ENCODE results near the gene AMIGO1. TPM values are rescaled to one million over a fixed set of nuclear protein-coding genes. Genes with fewer than 3 reads are reported as not detected.

The AMIGO1 gene
- total RNA-seq, 1 experiment from 2014 or later: 0.10 TPM

GRCh38 chr1:109499661-109500536 is 9.6 kb downstream of the AMIGO1 start:
- no peak for DNase-seq (ENCODE audit: low read depth, low spot score)
- peaks cover 2 to 7% of the 10 kb centered on the region in 2 experiments; a peak in 2 of 4 replicates for H3K4me1 ChIP-seq (ENCODE audit: control insufficient read depth in 1 of 2, insufficient read depth in 2 of 2, low read length in 2 of 2)
- TF ChIP-seq FOSL1 (IDR thresholded peaks at IDR 0.05; ENCODE audit: low read depth) (no peak), CTCF (IDR thresholded peaks at IDR 0.05 in 2 of 3, conservative IDR thresholded peaks at IDR 0.05 in 1 of 3; ENCODE audit: borderline replicate concordance in 1 of 3, insufficient read depth in 1 of 3, low read depth in 2 of 3, low read length in 2 of 3) (peak; percentile 42 to 67 (median 66); a peak in 5 of 6 replicates), RAD21 (IDR thresholded peaks at IDR 0.05; ENCODE audit: low read depth) (peak; percentile 42)
- CTCF ChIA-PET: interaction anchor here (2.9 to 5.0 kb wide), 2 partner anchors 16 to 32 kb away, joined by 8 to 70 read pairs; no protein-coding TSS in a partner anchor
- H3K79me2 ChIP-seq (ENCODE audit: insufficient read depth, low read length): no peaks in the 10 kb centered on the region; the same call in 1 of the 2 replicates
- H3K4me3 ChIP-seq (replicated peaks in 1 of 2; ENCODE audit: low read depth in 1 of 2, low read length in 2 of 2): no peak overlapping the region
- peaks cover 4 to 5% of the 10 kb centered on the region in 2 experiments; a peak in 1 of 4 replicates for H3K36me3 ChIP-seq (ENCODE audit: control insufficient read depth in 1 of 2, insufficient read depth in 2 of 2, low read length in 2 of 2)
- no peak overlapping the region for H2AFZ ChIP-seq (ENCODE audit: low read depth, low read length, poor library complexity, severe bottlenecking)
- H4K20me1 ChIP-seq (ENCODE audit: insufficient read depth): no peaks in the 10 kb centered on the region
- no peak overlapping the region for H3K27ac ChIP-seq (ENCODE audit: low read depth, low read length)
- POLR2A ChIA-PET: interaction anchor here (1.1 kb wide), 1 partner anchor 33 kb away, joined by 4 read pairs; no protein-coding TSS in a partner anchor
- RAD21 ChIA-PET (ENCODE audit: low non-redundant PET in 1 of 2, low total read pairs in 2 of 2, uncharacterized antibody in 2 of 2, unreplicated experiment in 2 of 2): interaction anchor here in 1 of 2 experiments (1.8 kb wide), 1 partner anchor 33 kb away, joined by 6 read pairs; no protein-coding TSS in a partner anchor
- intact Hi-C loops (cut with micrococcal nuclease): no loop called here
- no peaks in the 10 kb centered on the region for H3K9me2 ChIP-seq (ENCODE audit: insufficient read depth)
- H3K27me3 ChIP-seq (ENCODE audit: insufficient read depth, low read length): no peaks in the 10 kb centered on the region
- H3K9ac ChIP-seq (ENCODE audit: low read length): no peak overlapping the region
- H3K9me3 ChIP-seq (ENCODE audit: control insufficient read depth in 1 of 2, insufficient read depth in 1 of 2, low read depth in 1 of 2, low read length in 2 of 2): no peaks in the 10 kb centered on the region
- no TSS peak for BruUV-seq (replicated peaks)
- ATAC-seq: peak; percentile 80
- no peak overlapping the region for H3K4me2 ChIP-seq (ENCODE audit: low read length)

GRCh38 chr1:109499081-109499480 is 10.4 kb downstream of the AMIGO1 start:
- ChIA-PET RAD21 (ENCODE audit: low non-redundant PET in 1 of 2, low total read pairs in 2 of 2, uncharacterized antibody in 2 of 2, unreplicated experiment in 2 of 2) (interaction anchor here in 1 of 2 experiments (1.8 kb wide), 1 partner anchor 34 kb away, joined by 6 read pairs; no protein-coding TSS in a partner anchor), POLR2A (interaction anchor here (1.1 kb wide), 1 partner anchor 33 kb away, joined by 4 read pairs; no protein-coding TSS in a partner anchor), CTCF (interaction anchor here (0.7 to 5.0 kb wide), 5 partner anchors 15 to 164 kb away, joined by 3 to 70 read pairs (median 3); partner anchors contain the start of gene ATXN7L2)
- Histone ChIP-seq H3K4me3 (replicated peaks in 1 of 2; ENCODE audit: low read depth in 1 of 2, low read length in 2 of 2) (no peak overlapping the region), H3K27ac (ENCODE audit: low read depth, low read length) (no peak overlapping the region), H2AFZ (ENCODE audit: low read depth, low read length, poor library complexity, severe bottlenecking) (no peak overlapping the region), H3K9ac (ENCODE audit: low read length) (no peak overlapping the region), H3K4me1 (ENCODE audit: control insufficient read depth in 1 of 2, insufficient read depth in 2 of 2, low read length in 2 of 2) (peaks cover 4 to 11% of the 10 kb centered on the region in 2 experiments; a peak in 2 of 4 replicates), H3K9me3 (ENCODE audit: control insufficient read depth in 1 of 2, insufficient read depth in 1 of 2, low read depth in 1 of 2, low read length in 2 of 2) (no peaks in the 10 kb centered on the region), H3K4me2 (ENCODE audit: low read length) (no peak overlapping the region), H4K20me1 (ENCODE audit: insufficient read depth) (no peaks in the 10 kb centered on the region), H3K79me2 (ENCODE audit: insufficient read depth, low read length) (no peaks in the 10 kb centered on the region; the same call in 1 of the 2 replicates), H3K9me2 (ENCODE audit: insufficient read depth) (no peaks in the 10 kb centered on the region), H3K36me3 (ENCODE audit: control insufficient read depth in 1 of 2, insufficient read depth in 2 of 2, low read length in 2 of 2) (peaks cover 4 to 5% of the 10 kb centered on the region in 2 experiments; a peak in 1 of 4 replicates), H3K27me3 (ENCODE audit: insufficient read depth, low read length) (no peaks in the 10 kb centered on the region)
- intact Hi-C loops (cut with micrococcal nuclease): no loop called here
- DNase-seq (ENCODE audit: low read depth, low spot score): no peak
- no peak for ATAC-seq
- no TSS peak for BruUV-seq (replicated peaks)
- TF ChIP-seq EZH2phosphoT487 (IDR thresholded peaks at IDR 0.05; ENCODE audit: borderline replicate concordance) (no peak), SRF (IDR thresholded peaks at IDR 0.05; ENCODE audit: low read depth) (no peak), MAX (IDR thresholded peaks at IDR 0.05) (no peak), SIN3A (IDR thresholded peaks at IDR 0.05; ENCODE audit: low read depth) (no peak), FOSL1 (IDR thresholded peaks at IDR 0.05; ENCODE audit: low read depth) (no peak), SP1 (IDR thresholded peaks at IDR 0.05; ENCODE audit: low read depth) (no peak), EZH2 (IDR thresholded peaks at IDR 0.05) (no peak), JUND (IDR thresholded peaks at IDR 0.05) (no peak), CTCF (IDR thresholded peaks at IDR 0.05 in 2 of 3, conservative IDR thresholded peaks at IDR 0.05 in 1 of 3; ENCODE audit: borderline replicate concordance in 1 of 3, insufficient read depth in 1 of 3, low read depth in 2 of 3, low read length in 2 of 3) (no peak), POLR2A (IDR thresholded peaks at IDR 0.05; ENCODE audit: borderline replicate concordance, extremely low read depth, insufficient read depth, insufficient read length) (no peak), ELF1 (IDR thresholded peaks at IDR 0.05; ENCODE audit: borderline replicate concordance, low read depth) (no peak), ZNF274 (IDR thresholded peaks at IDR 0.05; ENCODE audit: low read depth, low read length) (no peak)
